D721Med (cell line): ENCODE data around the gene NOTCH1.
A peak's percentile ranks its signal among the peaks of the same experiment; 100 is the strongest.

Source experiments
- DNase-seq: peaks from one replicate; pipeline ENCODE4 v3.0.0; 2011; ENCODE audit warnings: low spot score; ENCODE audit not compliant: insufficient read length
- FAIRE-seq: peaks from 2 replicates; lab custom pipeline; 2011; peaks lifted over from hg19 to GRCh38; lab: Jason Lieb, UNC
- CTCF ChIP-seq: IDR thresholded peaks from 2 replicates; pipeline ENCODE4 v1.5.1; 2012; ENCODE audit warnings: mild to moderate bottlenecking, control low read depth; ENCODE audit not compliant: insufficient read depth; ENCODE audit errors: missing control alignments

The NOTCH1 gene

GRCh38 chr9:136488247-136489214 lies 57.3 kb downstream of the NOTCH1 start:
- DNase-seq, result no peak

GRCh38 chr9:136487672-136488071 lies 58.2 kb downstream of the NOTCH1 start:
- DNase-seq (no peak), FAIRE-seq (no peak)
- no peak for TF ChIP-seq CTCF

More at GRCh38 chr9:136488247-136489214, 57.3 kb downstream of the NOTCH1 start:
- peak; percentile 88 for TF ChIP-seq CTCF
- no peak for FAIRE-seq

- no peak for TF ChIP-seq CTCF
- FAIRE-seq (no peak), DNase-seq (no peak)
These were observed 58.8 kb downstream of the NOTCH1 start for GRCh38 chr9:136486823-136487620.

- no peak for FAIRE-seq
- no peak for TF ChIP-seq CTCF
- DNase-seq, result no peak
These were observed 59.7 kb downstream of the NOTCH1 start for GRCh38 chr9:136486131-136486530.

- peak; percentile 85 for TF ChIP-seq CTCF
- DNase-seq (no peak), FAIRE-seq (no peak)
These were observed 60.5 kb downstream of the NOTCH1 start for GRCh38 chr9:136485049-136486045.
